HG02885 (cell line): ENCODE data around the gene THBS3.
"Not testable (repeated sequence)": the region's sequence is repeated elsewhere in the genome, so short reads cannot be mapped to it uniquely, and the experiment has no call there.

Experiments used
- ATAC-seq: cut with Tn5 transposase; IDR thresholded peaks from one replicate; pipeline ENCODE4 v1.9.1; 2021; ENCODE audit warnings: mild to moderate bottlenecking; ENCODE audit not compliant: unreplicated experiment, poor library complexity

THBS3 gene

GRCh38 chr1:155163785-155164184 lies 43.9 kb downstream of the THBS3 start:
- ATAC-seq: not testable (repeated sequence)

- ATAC-seq: not testable (repeated sequence)
These were observed 45.1 kb downstream of the THBS3 start for GRCh38 chr1:155162631-155163030.

GRCh38 chr1:155160128-155160527 lies 47.6 kb downstream of the THBS3 start:
- ATAC-seq: no peak

GRCh38 chr1:155158991-155159390 lies 48.7 kb downstream of the THBS3 start:
- no peak for ATAC-seq

- not testable (repeated sequence) for ATAC-seq
These were observed 51.6 kb downstream of the THBS3 start for GRCh38 chr1:155155996-155156643.
